ENCODE measurements around the gene FGFRL1. TPM values are rescaled to one million over a fixed set of nuclear protein-coding genes. Genes with fewer than 3 reads are reported as not detected.

Gene FGFRL1
- total and polyA plus RNA-seq, 2 of the 13 experiments (the other 11 are each of a cell fraction or from before 2014, with no cell fraction given) = 19.1 to 30.6 TPM

- TF ChIP-seq GPBP1L1 (CRISPR knock-in tag; IDR thresholded peaks at IDR 0.05) = no peak
- no peak for TF ChIP-seq ZMAT3 (CRISPR knock-in tag; conservative IDR thresholded peaks at IDR 0.05)
- no peak for TF ChIP-seq ZNF142 (CRISPR knock-in tag; IDR thresholded peaks at IDR 0.05)
- no peak for TF ChIP-seq ZBTB21 (CRISPR knock-in tag; IDR thresholded peaks at IDR 0.05)
- no peak for TF ChIP-seq HNRNPK (IDR thresholded peaks at IDR 0.05; ENCODE audit: low read depth, low read length, poor library complexity, severe bottlenecking)
- no peak for TF ChIP-seq ZNF749 (CRISPR knock-in tag; IDR thresholded peaks at IDR 0.05; ENCODE audit: borderline replicate concordance)
- no peak for TF ChIP-seq ZBTB34 (CRISPR knock-in tag; IDR thresholded peaks at IDR 0.05)
- peak; percentile 67; the same call in 1 of the 2 replicates for TF ChIP-seq TOPORS (CRISPR knock-in tag; IDR thresholded peaks at IDR 0.05)
- TF ChIP-seq THYN1 (CRISPR knock-in tag; IDR thresholded peaks at IDR 0.05; ENCODE audit: borderline replicate concordance, low read depth) = no peak
- no peak for TF ChIP-seq ZNF557 (CRISPR knock-in tag; IDR thresholded peaks at IDR 0.05)
- no peak for TF ChIP-seq FOXO1 (CRISPR knock-in tag; IDR thresholded peaks at IDR 0.05)
- TF ChIP-seq ZNF501 (CRISPR knock-in tag; IDR thresholded peaks at IDR 0.05) = no peak; the same call in 1 of the 2 replicates
- TF ChIP-seq ATF6 (CRISPR knock-in tag; conservative IDR thresholded peaks at IDR 0.05) = no peak
- no peak for TF ChIP-seq ZNF33A (CRISPR knock-in tag; IDR thresholded peaks at IDR 0.05; ENCODE audit: borderline replicate concordance)
- 0 out of 2 replicates have a peak, but pooled peaks have one; percentile 40 for TF ChIP-seq HNF1B (CRISPR knock-in tag; IDR thresholded peaks at IDR 0.05)
- TF ChIP-seq ZNF780A (CRISPR knock-in tag; IDR thresholded peaks at IDR 0.05) = no peak
- no peak for TF ChIP-seq ZFY (CRISPR knock-in tag; IDR thresholded peaks at IDR 0.05)
These were observed 26.1 kb upstream of the FGFRL1 start (continued) for GRCh38 chr4:985123-985830.

All from HepG2 (cell line).